Lower leg skin (tissue), 4 donors: ENCODE measurements around the gene ZNF287. TPM values are rescaled to one million over a fixed set of nuclear protein-coding genes. Genes with fewer than 3 reads are reported as not detected.

ENCODE experiments used
- DNase-seq, 2 donors: peaks; one replicate each; pipeline ENCODE4 v3.0.0-alpha.2; 2019; ENCODE audit warnings: low spot score in 2 of 2
- H3K4me3 ChIP-seq: fragments of 200-600 bp; sonication (generic); 2 replicates; pipeline ENCODE4 v1.5.1; 2017; ENCODE audit warnings: mild to moderate bottlenecking, low read depth; ENCODE audit not compliant: poor library complexity, severe bottlenecking
- CTCF ChIP-seq, 3 donors: fragments of 450-650 bp; IDR thresholded peaks; one replicate each; pipeline ENCODE4 v1.5.1; 2016; ENCODE audit warnings: antibody characterized with exemption in 3 of 3, mild to moderate bottlenecking in 3 of 3, moderate library complexity in 2 of 3
- POLR2A ChIP-seq, 2 donors: fragments of 450-650 bp; IDR thresholded peaks; one replicate each; pipeline ENCODE4 v1.6.1; 2016 to 2017; ENCODE audit warnings: antibody characterized with exemption in 2 of 2, mild to moderate bottlenecking in 1 of 2, moderate library complexity in 1 of 2
- WGBS, 2 donors: methylation state at CpG; one replicate each; pipeline ENCODE4 v1.1.5; 2018; 5-methylcytosine and 5-hydroxymethylcytosine counted together
- intact Hi-C: fragments of 100-400 bp; cut with DNase I; formaldehyde crosslinking; loops from one replicate; pipeline ENCODE4 v1.15.0; 2023; ENCODE audit warnings: low total_unique reads
- total RNA-seq, 4 donors: library from RNA; depleted of rRNA; stranded (reverse); fragments of >200 nt; gene quantifications; one replicate each; pipeline ENCODE4 v1.1.0, GENCODE V29; 2016

Gene ZNF287
- total RNA-seq, 4 donors from 2014 or later, result 3.9 to 11.8 (median 5.8) TPM

GRCh38 chr17:16515933-16516332, 53.1 kb downstream of the ZNF287 start:
- no peak overlapping the region for H3K4me3 ChIP-seq
- 68 to 86% methylated on average over 4 of the region's 4 CpGs for WGBS, 2 donors
- intact Hi-C loops, result no loop called here
- TF ChIP-seq CTCF (IDR thresholded peaks at IDR 0.05) (no peak), POLR2A (IDR thresholded peaks at IDR 0.05) (no peak)
- DNase-seq, result no peak

- intact Hi-C loops, result no loop called here
- H3K4me3 ChIP-seq, result no peak overlapping the region
- TF ChIP-seq POLR2A (IDR thresholded peaks at IDR 0.05) (no peak), CTCF (IDR thresholded peaks at IDR 0.05) (no peak)
- DNase-seq, result no peak
- WGBS, 2 donors, result 83 to 87% methylated on average over 6 of the region's 6 CpGs
Measured at GRCh38 chr17:16513873-16514272, 55.1 kb downstream of the ZNF287 start.

- intact Hi-C loops, result no loop called here
- DNase-seq, result no peak
- 76 to 81% methylated on average over 4 of the region's 4 CpGs for WGBS, 2 donors
- TF ChIP-seq CTCF (IDR thresholded peaks at IDR 0.05) (no peak), POLR2A (IDR thresholded peaks at IDR 0.05) (no peak)
- H3K4me3 ChIP-seq, result no peak overlapping the region
Measured at GRCh38 chr17:16512011-16512410, 57.0 kb downstream of the ZNF287 start.

GRCh38 chr17:16511593-16511992, 57.4 kb downstream of the ZNF287 start:
- intact Hi-C loops, result no loop called here
- TF ChIP-seq CTCF (IDR thresholded peaks at IDR 0.05) (no peak), POLR2A (IDR thresholded peaks at IDR 0.05) (no peak)

GRCh38 chr17:16507918-16508533, 61.0 kb downstream of the ZNF287 start:
- intact Hi-C loops, result no loop called here
- no peak overlapping the region for H3K4me3 ChIP-seq
- no peak for TF ChIP-seq CTCF (IDR thresholded peaks at IDR 0.05)
- TF ChIP-seq POLR2A (IDR thresholded peaks at IDR 0.05), result no peak
- WGBS, 2 donors, result 65 to 66% methylated on average over 8 of the region's 8 CpGs
- no peak for DNase-seq

More at GRCh38 chr17:16511593-16511992, 57.4 kb downstream of the ZNF287 start:
- no peak overlapping the region for H3K4me3 ChIP-seq
- WGBS, 2 donors, result 77 to 84% methylated on average over 1 of the region's 1 CpG
- DNase-seq, result no peak

- 95 to 99% methylated on average over 3 of the region's 3 CpGs for WGBS, 2 donors
- intact Hi-C loops, result no loop called here
- no peak for DNase-seq
- H3K4me3 ChIP-seq, result no peak overlapping the region
- TF ChIP-seq POLR2A (IDR thresholded peaks at IDR 0.05) (no peak), CTCF (IDR thresholded peaks at IDR 0.05) (no peak)
Measured at GRCh38 chr17:16506188-16506587, 62.8 kb downstream of the ZNF287 start.
